Testis (tissue), 3 donors: ENCODE data around the gene CBY1. TPM values are rescaled to one million over a fixed set of nuclear protein-coding genes. Genes with fewer than 3 reads are reported as not detected.

Experiments
- DNase-seq: peaks from one replicate; pipeline ENCODE4 v3.0.0-alpha.2; 2019
- H3K27ac ChIP-seq, 2 donors: fragments of 200-600 bp; sonication (generic); one replicate each; pipeline ENCODE4 v1.5.1; 2019
- H3K27me3 ChIP-seq: fragments of 200-600 bp; sonication (generic); one replicate; pipeline ENCODE4 v1.5.1; 2019
- H3K36me3 ChIP-seq: fragments of 200-600 bp; sonication (generic); one replicate; pipeline ENCODE4 v1.5.1; 2017; ENCODE audit warnings: low read depth; ENCODE audit errors: missing control alignments
- H3K4me1 ChIP-seq: fragments of 200-600 bp; sonication (generic); one replicate; pipeline ENCODE4 v1.5.1; 2019
- H3K4me3 ChIP-seq, 2 donors: fragments of 200-600 bp; sonication (generic); one replicate each; pipeline ENCODE4 v1.5.1; 2017 to 2019
- H3K9me3 ChIP-seq: fragments of 200-600 bp; sonication (generic); one replicate; pipeline ENCODE4 v1.5.1; 2017
- POLR2A ChIP-seq: fragments of 450-650 bp; IDR thresholded peaks from one replicate; pipeline ENCODE4 v1.6.1; 2017; ENCODE audit warnings: antibody characterized with exemption, mild to moderate bottlenecking, moderate library complexity
- WGBS, 2 donors: methylation state at CpG; one replicate each; pipeline ENCODE4 v1.1.5; 2018; 5-methylcytosine and 5-hydroxymethylcytosine counted together
- intact Hi-C: fragments of 100-400 bp; cut with DNase I; formaldehyde crosslinking; loops from one replicate; pipeline ENCODE4 v1.15.1; 2023; ENCODE audit warnings: low total_unique reads
- polyA plus RNA-seq: library from polyadenylated mRNA; stranded (reverse); fragments of 350-450 nt; fragmentation: Illumina TruSeq; extraction: RNeasy Lipid Tissue Mini Kit (QIAGEN cat#74804); gene quantifications from one replicate; pipeline ENCODE4 v1.2.3, GENCODE V29; 2014; ENCODE audit warnings: low read depth, low replicate concordance; ENCODE audit not compliant: insufficient read depth
- total RNA-seq, 2 donors: library from RNA; depleted of rRNA; stranded (reverse); fragments of >200 nt; gene quantifications; one replicate each; pipeline ENCODE4 v1.2.3, GENCODE V29; 2016
- TF ChIP-seq, protein P1 (sequence below), 3 experiments: fragments of 450-650 bp in 2 of 3; fragments of 200-600 bp in 1 of 3; sonication (generic) in 1 of 3; IDR thresholded peaks; one replicate each; pipeline ENCODE4 v1.5.1; 2016 to 2019; ENCODE audit warnings: antibody characterized with exemption in 3 of 3, mild to moderate bottlenecking in 2 of 3, moderate library complexity in 1 of 3

CBY1 gene
- total and polyA plus RNA-seq, 3 donors from 2014 or later: 24.9 to 50.8 (median 30.9) TPM

DNA sequence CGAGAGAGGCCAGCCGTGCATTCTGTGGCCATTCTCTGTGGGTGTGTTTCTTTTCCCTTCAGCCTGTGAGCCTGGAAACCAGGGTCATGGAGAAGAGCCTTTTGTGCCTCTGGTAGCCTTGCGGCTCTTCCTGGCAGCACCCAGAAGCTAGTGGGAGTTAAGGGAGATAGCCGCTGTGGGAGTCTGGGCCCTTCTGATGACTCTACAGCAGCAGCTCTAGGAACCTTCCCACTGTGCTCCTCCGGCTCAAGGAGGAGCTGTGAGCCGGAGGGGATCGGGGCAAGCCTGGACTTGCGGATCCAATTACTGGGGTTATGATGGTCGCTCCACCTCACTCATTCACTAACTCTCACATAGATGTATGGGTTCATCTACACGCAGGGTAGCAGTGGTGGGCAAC lies 59.8 kb downstream of the CBY1 start:
- WGBS, 2 donors: 67 to 84% methylated on average over 10 of the region's 10 CpGs
- Histone ChIP-seq H3K9me3 (no peaks in the 10 kb centered on the region), H3K27me3 (no peaks in the 10 kb centered on the region), H3K27ac (no peak overlapping the region), H3K36me3 (no peaks in the 10 kb centered on the region), H3K4me1 (peaks cover 32% of the 10 kb centered on the region), H3K4me3 (no peak overlapping the region)
- TF ChIP-seq POLR2A: no peak
- TF ChIP-seq, protein P1, sequence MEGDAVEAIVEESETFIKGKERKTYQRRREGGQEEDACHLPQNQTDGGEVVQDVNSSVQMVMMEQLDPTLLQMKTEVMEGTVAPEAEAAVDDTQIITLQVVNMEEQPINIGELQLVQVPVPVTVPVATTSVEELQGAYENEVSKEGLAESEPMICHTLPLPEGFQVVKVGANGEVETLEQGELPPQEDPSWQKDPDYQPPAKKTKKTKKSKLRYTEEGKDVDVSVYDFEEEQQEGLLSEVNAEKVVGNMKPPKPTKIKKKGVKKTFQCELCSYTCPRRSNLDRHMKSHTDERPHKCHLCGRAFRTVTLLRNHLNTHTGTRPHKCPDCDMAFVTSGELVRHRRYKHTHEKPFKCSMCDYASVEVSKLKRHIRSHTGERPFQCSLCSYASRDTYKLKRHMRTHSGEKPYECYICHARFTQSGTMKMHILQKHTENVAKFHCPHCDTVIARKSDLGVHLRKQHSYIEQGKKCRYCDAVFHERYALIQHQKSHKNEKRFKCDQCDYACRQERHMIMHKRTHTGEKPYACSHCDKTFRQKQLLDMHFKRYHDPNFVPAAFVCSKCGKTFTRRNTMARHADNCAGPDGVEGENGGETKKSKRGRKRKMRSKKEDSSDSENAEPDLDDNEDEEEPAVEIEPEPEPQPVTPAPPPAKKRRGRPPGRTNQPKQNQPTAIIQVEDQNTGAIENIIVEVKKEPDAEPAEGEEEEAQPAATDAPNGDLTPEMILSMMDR (IDR thresholded peaks at IDR 0.05): no peak
- intact Hi-C loops: no loop called here
- DNase-seq: peak; percentile 76

DNA sequence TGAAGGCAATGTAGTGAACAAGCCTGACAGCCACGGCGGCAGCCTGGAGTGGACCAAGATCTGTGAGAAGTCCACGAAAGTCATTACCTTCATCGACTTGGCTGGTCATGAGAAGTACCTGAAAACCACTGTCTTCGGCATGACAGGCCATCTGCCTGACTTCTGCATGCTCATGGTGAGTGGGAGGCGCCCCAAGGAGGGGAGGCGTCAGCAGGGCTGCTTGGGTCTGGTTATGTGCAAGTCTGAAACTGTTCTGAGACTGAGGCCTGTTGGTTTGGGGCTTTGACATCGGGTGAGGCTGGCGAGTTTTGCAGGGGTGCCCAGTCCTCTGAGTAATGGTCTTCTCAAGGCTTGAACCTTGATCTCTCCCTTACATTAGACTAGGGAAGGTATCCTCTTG lies 60.4 kb downstream of the CBY1 start:
- intact Hi-C loops: no loop called here
- H3K27ac ChIP-seq: no peak overlapping the region
- no peak for TF ChIP-seq POLR2A
- TF ChIP-seq, protein P1 (IDR thresholded peaks at IDR 0.05): no peak
- no peaks in the 10 kb centered on the region for H3K27me3 ChIP-seq
- H3K9me3 ChIP-seq: no peaks in the 10 kb centered on the region
- no peak overlapping the region for H3K4me3 ChIP-seq
- peaks cover 32% of the 10 kb centered on the region for H3K4me1 ChIP-seq
- H3K36me3 ChIP-seq: no peaks in the 10 kb centered on the region
- no peak for DNase-seq
- WGBS, 2 donors: 81 to 93% methylated on average over 7 to 9 of the region's 9 CpGs

DNA sequence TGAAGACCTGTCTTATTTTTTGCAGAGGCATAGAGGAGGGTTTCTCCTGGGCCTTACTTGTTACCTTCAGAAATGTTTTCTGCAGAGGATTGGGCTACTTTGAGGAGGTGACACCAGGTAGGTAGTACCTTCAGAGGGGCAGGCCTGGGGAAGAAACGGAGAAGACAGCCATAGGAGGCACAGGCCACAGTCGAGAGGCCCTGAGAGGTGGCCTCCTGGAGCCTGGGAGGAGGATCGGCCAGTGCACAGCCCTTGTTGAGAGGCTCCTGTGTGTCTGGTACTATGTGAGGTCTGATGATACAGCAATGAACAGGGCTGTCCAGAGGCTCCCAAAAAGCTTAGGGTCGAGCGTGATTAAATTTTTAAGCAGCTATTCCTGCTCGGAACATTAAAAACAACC lies 60.8 kb downstream of the CBY1 start:
- H3K9me3 ChIP-seq: no peaks in the 10 kb centered on the region
- DNase-seq: no peak
- WGBS, 2 donors: 82 to 86% methylated on average over 6 of the region's 6 CpGs

DNA sequence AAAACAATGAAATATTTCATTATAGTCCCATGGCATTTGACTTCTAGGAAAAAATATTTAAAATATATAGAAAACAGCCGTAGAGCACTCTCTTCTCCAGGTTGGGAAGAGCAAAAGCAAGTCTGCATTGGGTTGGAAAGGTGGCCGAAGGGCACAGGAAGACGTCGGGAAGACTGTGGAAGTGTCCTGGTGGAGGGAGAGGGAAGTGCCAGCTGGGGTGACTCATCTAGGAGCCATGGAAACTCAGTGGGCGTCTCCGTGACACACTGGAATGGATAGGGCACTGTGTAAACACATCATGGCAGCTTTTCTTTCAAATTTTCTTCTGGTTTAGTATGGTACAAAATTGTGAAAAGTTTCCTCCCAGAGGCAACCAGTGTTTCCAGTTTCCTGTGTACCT lies 62.0 kb downstream of the CBY1 start:
- Histone ChIP-seq H3K36me3 (no peaks in the 10 kb centered on the region), H3K4me3 (no peak overlapping the region), H3K27ac (no peak overlapping the region), H3K27me3 (no peaks in the 10 kb centered on the region), H3K4me1 (peaks cover 32% of the 10 kb centered on the region), H3K9me3 (no peaks in the 10 kb centered on the region)
- TF ChIP-seq, protein P1 (IDR thresholded peaks at IDR 0.05): peak in 1 of 3 experiments; percentile 35
- no peak for TF ChIP-seq POLR2A
- WGBS, 2 donors: 48 to 68% methylated on average over 6 of the region's 6 CpGs
- no peak for DNase-seq
- intact Hi-C loops: no loop called here

More for the DNA sequence above, 60.8 kb downstream of the CBY1 start:
- Histone ChIP-seq H3K4me3 (no peak overlapping the region), H3K36me3 (no peaks in the 10 kb centered on the region), H3K27me3 (no peaks in the 10 kb centered on the region), H3K4me1 (peaks cover 32% of the 10 kb centered on the region), H3K27ac (no peak overlapping the region)
- intact Hi-C loops: no loop called here
- TF ChIP-seq, protein P1 (IDR thresholded peaks at IDR 0.05): no peak
- no peak for TF ChIP-seq POLR2A

DNA sequence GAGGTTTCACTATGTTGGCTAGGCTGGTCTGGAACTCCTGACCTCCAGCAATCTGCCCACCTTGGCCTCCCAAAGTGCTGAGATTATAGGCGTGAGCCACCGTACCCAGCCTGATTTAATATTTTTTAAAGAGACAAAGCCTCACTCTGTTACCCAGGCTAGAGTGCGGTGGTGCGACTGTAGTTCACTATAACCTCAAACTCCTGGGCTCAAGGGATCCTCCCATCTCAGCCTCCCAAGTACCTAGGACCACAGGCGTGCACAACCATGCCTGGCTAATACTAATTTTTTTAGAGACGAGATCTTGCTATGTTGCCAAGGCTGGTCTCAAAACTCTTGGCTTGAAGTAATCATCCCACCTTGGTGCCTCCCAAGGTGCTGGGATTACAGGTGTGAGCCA lies 62.8 kb downstream of the CBY1 start:
- no peak overlapping the region for H3K4me3 ChIP-seq
- intact Hi-C loops: no loop called here
- H3K9me3 ChIP-seq: no peaks in the 10 kb centered on the region
- H3K27ac ChIP-seq: no peak overlapping the region
- 89 to 93% methylated on average over 6 of the region's 6 CpGs for WGBS, 2 donors
- peaks cover 31% of the 10 kb centered on the region for H3K4me1 ChIP-seq
- TF ChIP-seq POLR2A: no peak
- TF ChIP-seq, protein P1 (IDR thresholded peaks at IDR 0.05): no peak
- DNase-seq: no peak
- no peaks in the 10 kb centered on the region for H3K36me3 ChIP-seq
- no peaks in the 10 kb centered on the region for H3K27me3 ChIP-seq
